ENCODE results near the gene MYO5A. TPM values are rescaled to one million over a fixed set of nuclear protein-coding genes. Genes with fewer than 3 reads are reported as not detected.

Gene MYO5A
- total RNA-seq, 1 donor from 2014 or later = 55.0 TPM

GRCh38 chr15:52329150-52329549, 199.5 kb downstream of the MYO5A start:
- Histone ChIP-seq H3K4me3 (no peak overlapping the region), H3K27me3 (no peaks in the 10 kb centered on the region), H3K9me3 (no peaks in the 10 kb centered on the region), H3K4me1 (no peaks in the 10 kb centered on the region), H3K36me3 (peaks cover 13 to 34% of the 10 kb centered on the region in 2 donors), H3K27ac (no peak overlapping the region)
- no peak for TF ChIP-seq CTCF (IDR thresholded peaks at IDR 0.05)
- no peak for DNase-seq (ENCODE audit: low spot score in 2 of 2)
- intact Hi-C loops (cut with DNase I) = no loop called here

GRCh38 chr15:52328680-52329079, 200.0 kb downstream of the MYO5A start:
- Histone ChIP-seq H3K4me1 (no peaks in the 10 kb centered on the region), H3K36me3 (peaks cover 13 to 35% of the 10 kb centered on the region in 2 donors), H3K27me3 (no peaks in the 10 kb centered on the region), H3K9me3 (no peaks in the 10 kb centered on the region), H3K27ac (no peak overlapping the region), H3K4me3 (no peak overlapping the region)
- TF ChIP-seq CTCF (IDR thresholded peaks at IDR 0.05) = no peak
- intact Hi-C loops (cut with DNase I) = no loop called here
- DNase-seq (ENCODE audit: low spot score in 2 of 2) = no peak

GRCh38 chr15:52326756-52327155, 201.9 kb downstream of the MYO5A start:
- Histone ChIP-seq H3K27ac (no peak overlapping the region), H3K4me1 (no peaks in the 10 kb centered on the region), H3K4me3 (no peak overlapping the region), H3K36me3 (peaks cover 17 to 35% of the 10 kb centered on the region in 2 donors), H3K9me3 (no peaks in the 10 kb centered on the region), H3K27me3 (no peaks in the 10 kb centered on the region)
- intact Hi-C loops (cut with DNase I) = no loop called here
- no peak for TF ChIP-seq CTCF (IDR thresholded peaks at IDR 0.05)
- no peak for DNase-seq (ENCODE audit: low spot score in 2 of 2)

- no peak overlapping the region for H3K27ac ChIP-seq
- H3K9me3 ChIP-seq = no peaks in the 10 kb centered on the region
- DNase-seq (ENCODE audit: low spot score in 2 of 2) = no peak
- H3K36me3 ChIP-seq = peaks cover 25 to 46% of the 10 kb centered on the region in 2 donors
- no peak for TF ChIP-seq CTCF (IDR thresholded peaks at IDR 0.05)
- intact Hi-C loops (cut with DNase I) = no loop called here
- H3K27me3 ChIP-seq = no peaks in the 10 kb centered on the region
- no peak overlapping the region for H3K4me3 ChIP-seq
- H3K4me1 ChIP-seq = no peaks in the 10 kb centered on the region
Measured at GRCh38 chr15:52324109-52324508, 204.6 kb downstream of the MYO5A start.

- Histone ChIP-seq H3K27me3 (no peaks in the 10 kb centered on the region), H3K9me3 (no peaks in the 10 kb centered on the region), H3K27ac (no peak overlapping the region), H3K36me3 (peaks cover 31 to 66% of the 10 kb centered on the region in 2 donors), H3K4me3 (no peak overlapping the region), H3K4me1 (no peaks in the 10 kb centered on the region)
- no peak for DNase-seq (ENCODE audit: low spot score in 2 of 2)
- no peak for TF ChIP-seq CTCF (IDR thresholded peaks at IDR 0.05)
- intact Hi-C loops (cut with DNase I) = no loop called here
Measured at GRCh38 chr15:52318729-52319500, 209.8 kb downstream of the MYO5A start.

Data from ascending aorta (tissue), 2 donors.